Activated T-helper 1 cell treated with anti-CD3 and anti-CD28 coated beads, Interleukin-12 subunit alpha, Interleukin-12 subunit beta, Interleukin-2, Interleukin-4 antibody, amounts not matched to agents 30 ng/mL and 10 ng/mL and 1 ng/mL, durations not matched to agents 14 hours and 24 hours and 36 hours (primary cell): ENCODE data around the gene SERPINB5. TPM values are rescaled to one million over a fixed set of nuclear protein-coding genes. Genes with fewer than 3 reads are reported as not detected.
"Not testable (repeated sequence)": the region's sequence is repeated elsewhere in the genome, so short reads cannot be mapped to it uniquely, and the experiment has no call there.

Experiments
- DNase-seq: peaks from one replicate; pipeline ENCODE4 v3.0.0; 2021; ENCODE audit warnings: low spot score
- H3K27ac Mint-ChIP-seq: one replicate; pipeline ENCODE4 v1.8.0; 2021; ENCODE audit warnings: mild to moderate bottlenecking, mixed read lengths
- H3K27me3 Mint-ChIP-seq: one replicate; pipeline ENCODE4 v1.8.0; 2022; ENCODE audit warnings: mild to moderate bottlenecking, moderate library complexity, mixed read lengths; ENCODE audit not compliant: insufficient read depth
- H3K36me3 Mint-ChIP-seq: one replicate; pipeline ENCODE4 v1.8.0; 2021; ENCODE audit warnings: low read depth, mixed read lengths
- H3K4me1 Mint-ChIP-seq: one replicate; pipeline ENCODE4 v1.8.0; 2021; ENCODE audit warnings: low read depth, mixed read lengths
- H3K4me3 Mint-ChIP-seq: one replicate; pipeline ENCODE4 v1.8.0; 2021; ENCODE audit warnings: mild to moderate bottlenecking, moderate library complexity, mixed read lengths
- H3K9me3 Mint-ChIP-seq: one replicate; pipeline ENCODE4 v1.8.0; 2021; ENCODE audit warnings: mixed read lengths
- intact Hi-C: fragments of 100-400 bp; cut with micrococcal nuclease; formaldehyde crosslinking; loops from one replicate; pipeline ENCODE4 v1.15.1; 2024
- total RNA-seq: library from RNA; stranded (reverse); gene quantifications from 2 replicates; pipeline ENCODE4 v1.2.3, GENCODE V29; 2022

The SERPINB5 gene
- total RNA-seq, 1 donor from 2014 or later, result not detected

DNA sequence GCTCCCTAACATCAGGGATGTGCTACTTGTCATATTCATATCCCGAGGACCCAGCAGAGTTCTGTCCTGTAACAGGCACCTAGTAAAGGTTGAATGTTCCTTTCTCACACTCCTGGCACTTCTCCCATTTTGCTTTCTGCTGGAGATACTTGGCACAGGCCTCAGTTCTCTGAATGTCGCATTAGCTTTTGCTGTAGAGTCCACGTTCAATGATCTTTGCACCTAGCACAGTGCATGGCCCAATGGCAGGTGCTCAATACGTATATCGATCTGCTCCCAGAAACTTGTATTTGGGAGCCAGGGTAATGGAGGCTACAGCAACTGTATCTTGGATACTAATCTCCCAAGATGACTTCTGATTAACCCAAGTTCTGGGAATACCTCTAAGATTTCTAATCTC is 29.7 kb upstream of the SERPINB5 start:
- H3K36me3 Mint-ChIP-seq, result no peaks in the 10 kb centered on the region
- H3K4me1 Mint-ChIP-seq, result peaks cover 6% of the 10 kb centered on the region
- intact Hi-C loops, result no loop called here
- H3K4me3 Mint-ChIP-seq, result no peak overlapping the region
- H3K9me3 Mint-ChIP-seq, result no peaks in the 10 kb centered on the region
- no peak for DNase-seq
- no peak overlapping the region for H3K27ac Mint-ChIP-seq
- H3K27me3 Mint-ChIP-seq, result peaks cover 2% of the 10 kb centered on the region

DNA sequence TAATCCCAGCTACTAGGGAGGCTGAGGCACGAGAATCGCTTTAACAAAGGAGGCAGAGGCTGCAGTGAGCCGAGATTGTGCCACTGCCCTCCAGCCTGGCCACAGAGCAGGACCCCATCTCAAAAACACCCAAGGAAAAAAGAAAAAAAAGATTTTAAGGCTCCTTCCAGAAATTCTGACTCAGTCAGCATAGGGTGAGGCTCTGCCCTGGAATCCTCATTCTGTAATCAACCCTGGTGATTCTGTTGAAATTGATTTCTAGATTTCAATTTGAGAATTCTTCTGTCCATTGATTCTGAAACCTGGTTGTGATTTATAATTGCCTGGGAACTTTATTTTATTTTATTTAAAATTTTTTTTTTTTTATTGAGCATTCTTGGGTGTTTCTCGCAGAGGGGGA is 27.3 kb upstream of the SERPINB5 start:
- H3K9me3 Mint-ChIP-seq, result no peaks in the 10 kb centered on the region
- DNase-seq, result no peak
- no peak overlapping the region for H3K27ac Mint-ChIP-seq
- peaks cover 6% of the 10 kb centered on the region for H3K4me1 Mint-ChIP-seq
- peaks cover 2% of the 10 kb centered on the region for H3K27me3 Mint-ChIP-seq
- no peak overlapping the region for H3K4me3 Mint-ChIP-seq
- intact Hi-C loops, result no loop called here
- H3K36me3 Mint-ChIP-seq, result no peaks in the 10 kb centered on the region

DNA sequence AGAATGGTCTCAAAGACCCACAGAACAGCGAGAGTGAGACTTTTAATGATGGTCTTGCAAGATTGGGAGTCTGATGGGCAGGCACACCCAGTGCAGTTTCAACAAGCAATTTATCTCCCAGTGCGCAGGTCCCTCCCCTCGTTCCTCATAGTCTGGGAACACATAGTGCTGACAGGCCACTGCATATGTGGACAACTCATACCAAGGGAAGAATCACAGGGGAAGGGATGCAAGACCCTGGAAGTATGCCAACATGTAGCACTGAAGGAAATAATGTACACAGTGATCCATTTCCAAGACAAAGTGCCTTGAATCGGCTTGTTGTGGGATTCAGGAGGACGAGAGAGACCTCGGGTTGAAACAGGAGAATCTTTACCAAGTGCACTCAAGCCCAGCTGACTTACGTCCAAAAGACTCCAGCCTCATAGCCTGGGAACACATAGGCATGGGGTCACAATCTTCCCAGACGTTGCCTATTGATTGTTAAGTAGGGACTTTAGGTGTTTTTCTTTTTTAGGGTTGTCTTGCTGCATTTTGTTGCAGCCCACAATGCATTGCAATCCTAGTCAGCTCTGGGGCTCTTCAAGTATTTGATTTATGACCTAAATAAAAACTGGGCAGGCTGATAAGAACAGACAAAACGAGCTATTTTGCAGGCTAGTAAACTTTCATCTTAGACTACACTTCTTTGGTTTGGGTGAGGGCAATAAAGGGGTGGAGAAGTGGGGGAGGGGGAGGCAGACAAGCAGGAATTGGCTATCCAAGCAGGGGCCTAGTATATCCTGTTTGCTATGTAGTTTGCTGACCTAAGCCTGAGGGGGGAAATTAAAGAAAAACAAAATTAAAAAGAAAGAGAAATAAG is 24.7 kb upstream of the SERPINB5 start:
- H3K4me1 Mint-ChIP-seq, result peaks cover 6% of the 10 kb centered on the region
- intact Hi-C loops, result no loop called here
- no peaks in the 10 kb centered on the region for H3K36me3 Mint-ChIP-seq
- no peak overlapping the region for H3K4me3 Mint-ChIP-seq
- no peaks in the 10 kb centered on the region for H3K9me3 Mint-ChIP-seq
- no peak overlapping the region for H3K27ac Mint-ChIP-seq
- no peak for DNase-seq
- H3K27me3 Mint-ChIP-seq, result peaks cover 4% of the 10 kb centered on the region

DNA sequence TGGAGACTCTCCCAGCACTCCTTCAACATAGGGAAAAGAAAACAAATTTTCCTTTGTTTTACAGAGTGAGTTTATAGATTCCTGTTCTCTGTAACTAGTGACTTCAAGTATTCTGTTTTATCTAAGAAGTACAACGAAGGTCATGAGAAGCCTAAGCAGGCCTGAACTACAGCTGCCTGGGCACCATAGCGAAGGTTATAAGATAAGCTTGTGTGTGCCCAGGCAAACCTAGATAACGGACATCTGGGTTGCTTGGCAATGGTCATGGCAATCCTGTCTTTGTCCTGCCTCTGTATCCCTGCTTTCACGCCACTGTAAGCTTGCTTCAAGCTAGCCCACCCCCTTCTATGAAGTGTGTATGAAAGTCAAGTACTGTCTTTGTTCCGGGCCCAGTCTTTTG is 24.0 kb upstream of the SERPINB5 start:
- DNase-seq, H3K36me3 Mint-ChIP-seq, H3K9me3 Mint-ChIP-seq, H3K4me1 Mint-ChIP-seq, H3K4me3 Mint-ChIP-seq, intact Hi-C loops, H3K27me3 Mint-ChIP-seq, H3K27ac Mint-ChIP-seq: not testable (repeated sequence)

DNA sequence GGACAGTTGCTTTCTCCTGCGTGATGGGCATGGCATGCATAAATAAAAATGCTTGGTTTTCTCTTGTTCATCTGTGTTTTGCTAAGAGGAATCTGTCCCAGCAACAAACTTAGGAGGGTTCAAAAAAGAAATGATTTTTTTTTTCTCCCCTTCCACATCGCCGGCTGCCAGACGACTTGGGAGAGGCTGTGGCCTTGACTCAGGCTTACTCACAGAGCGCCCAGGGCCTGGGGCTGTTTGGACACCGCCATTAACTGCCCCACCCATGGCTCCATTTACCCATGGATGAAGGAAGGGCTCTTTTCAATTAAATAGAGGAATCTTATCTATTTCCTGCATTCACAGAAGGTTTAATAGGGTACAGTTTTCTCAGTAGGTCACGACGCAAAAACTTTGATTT is 22.3 kb upstream of the SERPINB5 start:
- no peak for DNase-seq
- H3K4me1 Mint-ChIP-seq, result peaks cover 6% of the 10 kb centered on the region
- peaks cover 8% of the 10 kb centered on the region for H3K27me3 Mint-ChIP-seq

DNA sequence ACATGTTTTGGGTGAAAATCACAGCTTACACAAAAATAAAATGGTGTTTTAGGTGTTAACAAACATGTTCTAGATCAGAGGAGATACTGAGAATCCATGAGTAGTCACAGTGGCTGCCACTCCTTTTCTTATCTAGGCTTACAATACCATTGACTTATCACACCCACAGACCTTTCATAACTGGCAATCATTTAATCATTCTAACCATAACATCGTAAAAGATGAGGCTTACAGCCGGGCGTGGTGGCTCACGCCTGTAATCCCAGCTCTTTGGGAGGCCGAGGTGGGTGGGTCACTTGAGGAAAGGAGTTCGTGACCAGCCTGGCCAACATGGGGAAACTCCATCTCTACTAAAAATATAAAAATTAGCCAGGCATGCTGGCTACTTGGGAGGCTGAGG is 18.8 kb upstream of the SERPINB5 start:
- H3K9me3 Mint-ChIP-seq, result no peaks in the 10 kb centered on the region
- intact Hi-C loops, result no loop called here
- no peak overlapping the region for H3K4me3 Mint-ChIP-seq
- no peaks in the 10 kb centered on the region for H3K36me3 Mint-ChIP-seq
- H3K27me3 Mint-ChIP-seq, result peaks cover 23% of the 10 kb centered on the region
- H3K27ac Mint-ChIP-seq, result no peak overlapping the region
- no peak for DNase-seq
- H3K4me1 Mint-ChIP-seq, result no peaks in the 10 kb centered on the region

More for the DNA sequence above, 22.3 kb upstream of the SERPINB5 start:
- no peaks in the 10 kb centered on the region for H3K36me3 Mint-ChIP-seq
- intact Hi-C loops, result no loop called here
- H3K9me3 Mint-ChIP-seq, result no peaks in the 10 kb centered on the region
- H3K27ac Mint-ChIP-seq, result no peak overlapping the region
- no peak overlapping the region for H3K4me3 Mint-ChIP-seq

DNA sequence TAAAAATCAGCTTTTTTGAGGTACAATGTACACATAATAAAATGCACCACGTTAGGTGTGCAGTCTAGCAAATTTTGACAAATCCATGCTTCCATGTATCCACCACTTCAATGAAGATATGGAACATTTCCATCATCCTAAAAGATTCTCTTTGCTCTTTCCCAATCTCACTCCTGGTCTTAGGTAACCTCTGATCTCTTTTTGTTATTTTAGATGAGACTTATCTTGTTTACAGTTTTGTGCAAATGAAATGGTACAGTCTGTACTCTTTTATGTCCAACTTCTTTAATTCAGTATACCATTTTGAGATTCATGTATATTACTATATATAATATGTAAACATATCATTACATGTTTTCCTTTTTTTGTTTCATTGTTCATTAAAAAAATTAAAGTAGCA is 16.3 kb upstream of the SERPINB5 start:
- Mint-ChIP-seq H3K27me3 (peaks cover 32% of the 10 kb centered on the region), H3K9me3 (no peaks in the 10 kb centered on the region), H3K4me1 (no peaks in the 10 kb centered on the region), H3K36me3 (no peaks in the 10 kb centered on the region), H3K27ac (no peak overlapping the region), H3K4me3 (no peak overlapping the region)
- DNase-seq, result no peak
- intact Hi-C loops, result no loop called here

DNA sequence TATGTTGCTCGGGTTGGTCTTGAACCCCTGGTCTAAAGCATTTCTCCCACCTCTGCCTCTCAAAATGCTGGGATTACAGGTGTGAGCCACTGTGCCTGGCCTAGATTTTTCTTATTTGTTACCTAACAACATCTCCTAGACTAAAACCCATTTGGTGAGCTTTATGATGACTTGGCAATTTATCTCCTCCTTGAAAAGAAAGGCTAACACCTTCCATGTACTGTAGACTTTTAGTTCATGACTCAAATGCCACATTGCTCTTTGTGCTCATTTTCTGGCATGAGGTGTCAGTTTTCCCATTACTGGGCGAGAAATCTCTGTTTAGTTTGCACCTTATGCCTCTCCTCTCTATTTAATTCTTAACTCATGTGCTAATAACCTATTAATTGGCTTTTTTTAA is 12.3 kb upstream of the SERPINB5 start:
- Mint-ChIP-seq H3K27me3 (peaks cover 32% of the 10 kb centered on the region), H3K36me3 (no peaks in the 10 kb centered on the region), H3K4me3 (no peak overlapping the region), H3K4me1 (no peaks in the 10 kb centered on the region), H3K27ac (no peak overlapping the region), H3K9me3 (no peaks in the 10 kb centered on the region)
- no peak for DNase-seq
- intact Hi-C loops, result no loop called here

DNA sequence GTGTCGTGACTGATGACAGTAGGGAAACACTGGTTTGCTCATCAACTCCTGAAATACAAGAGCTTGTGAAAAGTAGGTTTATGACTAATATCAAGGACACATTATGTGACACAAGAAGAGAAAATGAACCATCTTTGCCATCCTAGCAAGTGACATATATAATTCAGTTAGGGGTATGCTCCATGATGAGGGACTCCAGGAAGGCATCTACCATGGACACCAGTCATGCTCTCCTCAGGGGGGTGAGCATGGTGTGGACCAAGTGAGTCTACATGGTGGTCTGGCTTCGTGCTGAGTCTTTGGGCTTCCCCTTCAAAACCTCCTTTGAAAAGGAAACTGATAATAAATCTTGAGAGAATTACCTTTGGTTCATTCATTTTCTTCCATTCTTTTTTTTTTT is 11.7 kb upstream of the SERPINB5 start:
- no peak overlapping the region for H3K4me3 Mint-ChIP-seq
- no peaks in the 10 kb centered on the region for H3K9me3 Mint-ChIP-seq
- H3K36me3 Mint-ChIP-seq, result no peaks in the 10 kb centered on the region
- no peak for DNase-seq
- no peak overlapping the region for H3K27ac Mint-ChIP-seq
- H3K4me1 Mint-ChIP-seq, result no peaks in the 10 kb centered on the region
- H3K27me3 Mint-ChIP-seq, result peaks cover 31% of the 10 kb centered on the region
- intact Hi-C loops, result no loop called here

DNA sequence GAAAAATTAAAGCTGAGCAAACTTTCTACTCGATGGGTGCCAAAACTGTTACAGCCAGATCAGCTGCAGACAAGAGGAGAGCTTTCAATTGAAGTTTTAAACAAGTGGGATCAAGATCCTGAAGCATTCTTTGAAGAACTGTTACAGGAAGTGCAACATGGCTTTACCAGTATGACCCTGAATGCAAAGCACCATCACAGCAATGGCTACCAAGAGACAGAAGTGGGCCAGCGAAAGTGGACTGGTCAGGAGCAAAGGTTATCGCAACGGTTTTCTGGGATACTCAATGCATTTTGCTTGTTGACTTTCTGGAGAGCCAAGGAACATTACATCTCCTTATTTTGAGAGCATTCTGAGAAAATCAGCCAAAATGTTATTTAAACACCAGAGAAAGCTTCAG is 9.1 kb upstream of the SERPINB5 start:
- no peak overlapping the region for H3K4me3 Mint-ChIP-seq
- intact Hi-C loops, result no loop called here
- no peaks in the 10 kb centered on the region for H3K9me3 Mint-ChIP-seq
- H3K27me3 Mint-ChIP-seq, result peaks cover 18% of the 10 kb centered on the region
- DNase-seq, result no peak
- H3K36me3 Mint-ChIP-seq, result no peaks in the 10 kb centered on the region
- no peak overlapping the region for H3K27ac Mint-ChIP-seq
- no peaks in the 10 kb centered on the region for H3K4me1 Mint-ChIP-seq

DNA sequence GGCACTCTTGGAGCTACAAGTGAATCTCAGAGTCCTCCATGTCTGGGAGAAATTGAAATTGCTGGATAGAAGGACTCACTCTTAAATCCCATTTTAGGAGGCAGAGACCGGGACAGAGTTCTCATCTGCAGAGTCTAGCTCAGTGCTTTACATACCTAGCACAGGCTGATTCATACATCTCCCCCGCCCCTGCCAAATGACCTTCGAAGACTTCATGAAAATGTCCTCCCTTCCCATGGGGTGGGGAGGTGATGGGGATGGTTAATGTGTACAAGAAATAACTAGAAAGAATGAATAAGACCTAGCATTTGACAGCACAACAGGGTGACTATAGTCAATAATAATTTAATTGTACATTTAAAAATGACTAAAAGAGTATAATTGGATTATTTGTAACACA is 8.2 kb upstream of the SERPINB5 start:
- H3K4me3 Mint-ChIP-seq, result no peak overlapping the region
- H3K9me3 Mint-ChIP-seq, result no peaks in the 10 kb centered on the region
- no peak for DNase-seq
- no peaks in the 10 kb centered on the region for H3K4me1 Mint-ChIP-seq
- no peak overlapping the region for H3K27ac Mint-ChIP-seq
- intact Hi-C loops, result no loop called here
- H3K36me3 Mint-ChIP-seq, result no peaks in the 10 kb centered on the region
- H3K27me3 Mint-ChIP-seq, result peaks cover 17% of the 10 kb centered on the region

DNA sequence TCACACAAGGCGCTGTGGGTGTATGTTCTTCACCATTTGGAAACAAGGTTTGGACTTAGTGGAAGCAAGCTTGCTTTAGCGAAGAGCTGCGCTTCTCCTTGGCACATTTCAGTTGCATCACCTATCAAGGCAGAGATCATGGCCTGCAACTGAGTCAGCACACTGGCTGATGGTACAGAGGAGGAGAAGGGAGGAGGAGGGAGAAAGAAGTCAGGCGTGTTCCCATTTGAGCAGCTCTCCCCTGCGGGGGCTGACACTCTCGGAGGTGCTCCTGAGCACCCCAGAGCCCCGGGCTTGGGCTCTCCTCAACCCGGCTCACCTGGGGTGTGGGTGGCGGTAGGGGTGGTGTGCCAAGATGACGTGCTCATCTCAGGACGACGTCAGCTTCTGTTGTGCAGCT is 6.0 kb upstream of the SERPINB5 start:
- Mint-ChIP-seq H3K36me3 (no peaks in the 10 kb centered on the region), H3K4me3 (no peak overlapping the region), H3K27ac (no peak overlapping the region), H3K27me3 (peaks cover 17% of the 10 kb centered on the region), H3K4me1 (no peaks in the 10 kb centered on the region), H3K9me3 (no peaks in the 10 kb centered on the region)
- no peak for DNase-seq
- intact Hi-C loops, result no loop called here

DNA sequence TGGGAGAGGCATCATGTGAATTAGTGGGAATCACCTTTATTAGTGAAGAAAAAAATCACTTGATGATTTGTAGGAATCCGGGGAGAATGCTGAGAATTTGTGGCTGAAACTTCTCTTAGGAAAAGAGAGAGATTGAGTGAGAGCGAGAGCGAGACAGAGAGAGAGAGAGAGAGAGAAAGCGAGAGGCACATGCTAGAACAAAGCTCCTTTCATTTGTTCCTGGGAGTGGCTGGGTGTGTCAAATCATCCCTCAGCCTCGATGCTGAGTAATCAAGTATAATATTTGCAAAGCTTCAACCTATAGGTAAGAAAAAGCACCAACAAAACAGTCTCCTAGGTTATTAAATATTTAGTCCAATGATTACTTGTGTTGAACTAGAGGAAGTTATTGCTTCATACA is 4.4 kb upstream of the SERPINB5 start:
- Mint-ChIP-seq H3K27ac (no peak overlapping the region), H3K36me3 (no peaks in the 10 kb centered on the region), H3K4me1 (no peaks in the 10 kb centered on the region), H3K4me3 (no peak overlapping the region), H3K27me3 (peaks cover 18% of the 10 kb centered on the region), H3K9me3 (no peaks in the 10 kb centered on the region)
- intact Hi-C loops, result no loop called here
- no peak for DNase-seq

DNA sequence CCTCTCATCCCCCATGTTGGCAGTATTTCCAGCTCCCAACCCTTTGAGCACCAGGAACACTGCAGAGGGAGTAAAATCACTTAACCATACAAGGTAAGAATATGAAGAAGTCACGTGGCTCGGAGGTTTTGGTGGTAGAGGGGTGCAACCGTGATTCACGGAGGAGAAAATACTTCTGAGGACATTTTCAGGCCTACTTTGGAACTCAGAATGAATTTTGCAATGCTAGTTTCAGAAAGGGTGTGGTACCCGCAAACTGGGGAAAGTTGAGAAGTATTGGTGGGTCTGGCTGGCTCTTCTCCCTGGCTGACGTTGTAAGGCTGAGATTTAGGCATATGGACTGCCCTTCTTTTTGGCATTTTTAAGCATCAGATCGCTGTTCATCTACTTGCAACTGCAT is 442 bp downstream of the SERPINB5 start:
- Mint-ChIP-seq H3K4me1 (no peaks in the 10 kb centered on the region), H3K27me3 (peaks cover 28% of the 10 kb centered on the region), H3K36me3 (no peaks in the 10 kb centered on the region), H3K27ac (no peak overlapping the region), H3K4me3 (no peak overlapping the region), H3K9me3 (no peaks in the 10 kb centered on the region)
- DNase-seq, result no peak
- intact Hi-C loops, result no loop called here
